AG09309 (cell line): ENCODE data around the gene FERMT2.

Source experiments
- DNase-seq: peaks from one replicate; pipeline ENCODE4 v3.0.0-alpha.2; 2010; ENCODE audit warnings: low read depth
- H3K4me3 ChIP-seq: 2 replicates; pipeline ENCODE4 v1.5.1; 2011; ENCODE audit warnings: mild to moderate bottlenecking, low read depth, low read length, moderate library complexity; ENCODE audit not compliant: control insufficient read depth
- CTCF ChIP-seq: IDR thresholded peaks from 2 replicates; pipeline ENCODE4 v1.5.1; 2011; ENCODE audit warnings: mild to moderate bottlenecking, low read depth, low read length, inconsistent platforms; ENCODE audit not compliant: insufficient read depth, control insufficient read depth; ENCODE audit errors: missing control alignments

The FERMT2 gene

GRCh38 chr14:52840877-52841276, 110.0 kb downstream of the FERMT2 start:
- no peak for DNase-seq
- no peak overlapping the region for H3K4me3 ChIP-seq
- no peak for TF ChIP-seq CTCF

- H3K4me3 ChIP-seq, result no peak overlapping the region
- no peak for DNase-seq
- TF ChIP-seq CTCF, result no peak
These were observed 113.4 kb downstream of the FERMT2 start for GRCh38 chr14:52837451-52837850.

- TF ChIP-seq CTCF, result no peak
- H3K4me3 ChIP-seq, result no peak overlapping the region
- DNase-seq, result no peak
These were observed 114.8 kb downstream of the FERMT2 start for GRCh38 chr14:52836063-52836462.

- H3K4me3 ChIP-seq, result no peak overlapping the region
- no peak for TF ChIP-seq CTCF
- no peak for DNase-seq
These were observed 115.5 kb downstream of the FERMT2 start for GRCh38 chr14:52835122-52835903.

GRCh38 chr14:52834440-52834842, 116.4 kb downstream of the FERMT2 start:
- no peak for TF ChIP-seq CTCF
- DNase-seq, result peak; percentile 48
- H3K4me3 ChIP-seq, result no peak overlapping the region

- no peak for TF ChIP-seq CTCF
- DNase-seq, result no peak
- no peak overlapping the region for H3K4me3 ChIP-seq
These were observed 117.0 kb downstream of the FERMT2 start for GRCh38 chr14:52833891-52834290.

- no peak overlapping the region for H3K4me3 ChIP-seq
- no peak for DNase-seq
- TF ChIP-seq CTCF, result no peak
These were observed 121.2 kb downstream of the FERMT2 start for GRCh38 chr14:52829527-52830185.
